IMR-90 (cell line): ENCODE measurements around the gene RORC. TPM values are rescaled to one million over a fixed set of nuclear protein-coding genes. Genes with fewer than 3 reads are reported as not detected.

Source experiments
- ATAC-seq: fragments of 200-7000 bp; cut with Tn5 transposase; 2 replicates; pipeline ENCODE4 v1.9.1; 2020; ENCODE audit warnings: low read depth, mild to moderate bottlenecking, moderate library complexity
- BruUV-seq: library from RNA; stranded (reverse); fragments of 400-500 nt; replicated peaks from 2 replicates; lab custom pipeline; 2021; lab: Mats Ljungman, UMichigan
- CTCF ChIA-PET: fragments of 300-600 bp; formaldehyde crosslinking; extraction: SDS; loops from one replicate; lab custom pipeline; 2021; ENCODE audit warnings: antibody characterized with exemption; lab: Yijun Ruan, JAX
- POLR2A ChIA-PET: fragments of 300-600 bp; sonication (Branson Sonifier 250); formaldehyde crosslinking; loops from one replicate; lab custom pipeline; 2022; ENCODE audit warnings: antibody characterized with exemption; ENCODE audit not compliant: unreplicated experiment; lab: Charles Lee
- DNase-seq: peaks from one replicate; pipeline ENCODE4 v3.0.0; 2013
- H2AFZ ChIP-seq: replicated peaks from 2 replicates; pipeline ENCODE3; 2013; ENCODE audit warnings: low read length, mild to moderate bottlenecking; ENCODE audit not compliant: poor library complexity
- H2AK5ac ChIP-seq: 2 replicates; pipeline ENCODE4 v1.6.1; 2013; ENCODE audit warnings: low read depth, low read length, inconsistent platforms
- H2AK9ac ChIP-seq: replicated peaks from 2 replicates; pipeline ENCODE3; 2013; ENCODE audit warnings: mild to moderate bottlenecking, low read depth, low read length, moderate library complexity; ENCODE audit not compliant: poor library complexity
- H2BK120ac ChIP-seq: 2 replicates; pipeline ENCODE4 v1.6.1; 2013; ENCODE audit warnings: low read depth, low read length, inconsistent platforms
- H2BK15ac ChIP-seq: 3 replicates; pipeline ENCODE4 v1.6.1; 2013; ENCODE audit warnings: low read depth, low read length, inconsistent platforms
- H2BK20ac ChIP-seq: 2 replicates; pipeline ENCODE4 v1.6.1; 2013; ENCODE audit warnings: low read depth, mild to moderate bottlenecking, inconsistent platforms, low read length, moderate library complexity
- H2BK5ac ChIP-seq: 2 replicates; pipeline ENCODE4 v1.6.1; 2013; ENCODE audit warnings: mild to moderate bottlenecking, low read depth, low read length, inconsistent platforms; ENCODE audit not compliant: poor library complexity, severe bottlenecking
- H3K14ac ChIP-seq: replicated peaks from 2 replicates; pipeline ENCODE4 v1.6.1; 2013; ENCODE audit warnings: low read depth, low read length, inconsistent platforms
- H3K18ac ChIP-seq: 2 replicates; pipeline ENCODE4 v1.6.1; 2013; ENCODE audit warnings: low read depth, low read length, control low read depth
- H3K23ac ChIP-seq: 2 replicates; pipeline ENCODE4 v1.6.1; 2013; ENCODE audit warnings: low read depth, low read length, inconsistent platforms
- H3K27ac ChIP-seq: 2 replicates; pipeline ENCODE4 v1.5.1; 2013; ENCODE audit warnings: mild to moderate bottlenecking, control low read depth, low read length; ENCODE audit not compliant: insufficient read depth
- H3K27me3 ChIP-seq: 2 replicates; pipeline ENCODE4 v1.6.1; 2013; ENCODE audit warnings: low read length; ENCODE audit not compliant: control insufficient read depth, insufficient read depth
- H3K36me3 ChIP-seq: 2 replicates; pipeline ENCODE4 v1.6.1; 2013; ENCODE audit warnings: low read length, mixed read lengths; ENCODE audit not compliant: control insufficient read depth, insufficient read depth
- H3K4ac ChIP-seq: 2 replicates; pipeline ENCODE4 v1.6.1; 2013; ENCODE audit warnings: low read depth, low read length, inconsistent platforms
- H3K4me1 ChIP-seq: 2 replicates; pipeline ENCODE4 v1.6.1; 2013; ENCODE audit warnings: low read length, mixed read lengths; ENCODE audit not compliant: control insufficient read depth, insufficient read depth
- H3K4me2 ChIP-seq: 2 replicates; pipeline ENCODE4 v1.6.1; 2013; ENCODE audit warnings: low read depth, mild to moderate bottlenecking, control low read depth, low read length, moderate library complexity
- H3K4me3 ChIP-seq: 2 replicates; pipeline ENCODE4 v1.5.1; 2013; ENCODE audit warnings: low read depth, mild to moderate bottlenecking, control low read depth, low read length, moderate library complexity; ENCODE audit not compliant: insufficient read depth
- H3K56ac ChIP-seq: 2 replicates; pipeline ENCODE4 v1.6.1; 2013; ENCODE audit warnings: low read length, inconsistent platforms; ENCODE audit not compliant: insufficient read depth; ENCODE audit errors: extremely low read depth
- H3K79me1 ChIP-seq, 2 experiments: 2 replicates each; pipeline ENCODE4 v1.6.1; 2013; ENCODE audit warnings: low read length in 2 of 2, inconsistent platforms in 1 of 2, low read depth in 1 of 2
- H3K9ac ChIP-seq: 2 replicates; pipeline ENCODE4 v1.6.1; 2013; ENCODE audit warnings: low read depth, low read length, control low read depth
- H3K9me1 ChIP-seq: 2 replicates; pipeline ENCODE4 v1.6.1; 2013; ENCODE audit warnings: low read length, inconsistent platforms; ENCODE audit not compliant: insufficient read depth
- H3K9me3 ChIP-seq: 2 replicates; pipeline ENCODE4 v1.6.1; 2013; ENCODE audit warnings: low read length; ENCODE audit not compliant: control insufficient read depth, insufficient read depth
- H4K20me1 ChIP-seq: 2 replicates; pipeline ENCODE4 v1.6.1; 2013; ENCODE audit warnings: low read length, inconsistent platforms; ENCODE audit not compliant: insufficient read depth
- H4K5ac ChIP-seq: 2 replicates; pipeline ENCODE4 v1.6.1; 2013; ENCODE audit warnings: mild to moderate bottlenecking, low read depth, low read length, control low read depth
- H4K8ac ChIP-seq, 2 experiments: 2 replicates each; pipeline ENCODE4 v1.6.1; 2013; ENCODE audit warnings: low read depth in 2 of 2, low read length in 2 of 2, control low read depth in 1 of 2, inconsistent platforms in 1 of 2
- H4K91ac ChIP-seq: 2 replicates; pipeline ENCODE4 v1.6.1; 2013; ENCODE audit warnings: low read depth, low read length, inconsistent platforms; ENCODE audit not compliant: insufficient read depth
- CEBPB ChIP-seq: IDR thresholded peaks from 2 replicates; pipeline ENCODE4 v1.6.1; 2012; ENCODE audit warnings: low read depth, low read length, improper control_type of control experiment
- ELK1 ChIP-seq: fragments of 150-350 bp; IDR thresholded peaks from 2 replicates; pipeline ENCODE4 v1.6.1; 2016; ENCODE audit warnings: low read depth, mild to moderate bottlenecking, low read length, moderate library complexity, borderline replicate concordance
- MAZ ChIP-seq: IDR thresholded peaks from 2 replicates; pipeline ENCODE4 v1.6.1; 2012; ENCODE audit warnings: low read depth, mild to moderate bottlenecking, low read length, improper control_type of control experiment, moderate library complexity, borderline replicate concordance
- RCOR1 ChIP-seq: IDR thresholded peaks from 2 replicates; pipeline ENCODE4 v1.6.1; 2012; ENCODE audit warnings: mild to moderate bottlenecking, low read length, improper control_type of control experiment; ENCODE audit not compliant: insufficient replicate concordance
- WGBS, 2 experiments: methylation state at CpG; one replicate each; pipeline versions ENCODE4 v1.1.5 to v1.1.7; 2013; ENCODE audit warnings: missing lambda C conversion rate in 2 of 2; ENCODE audit not compliant: insufficient read length in 1 of 2; ENCODE audit errors: extremely low coverage in 2 of 2; 5-methylcytosine and 5-hydroxymethylcytosine counted together
- dilution Hi-C: fragments of 300-500 bp; cut with HindIII; formaldehyde crosslinking; loops from one replicate; pipeline ENCODE4 v1.14.3; 2018; ENCODE audit warnings: low sequenced_read_pairs; ENCODE audit not compliant: unreplicated experiment
- in situ Hi-C: fragments of 300-500 bp; cut with MboI; formaldehyde crosslinking; loops from 3 replicates; pipeline ENCODE4 v1.14.3; 2019; ENCODE audit warnings: low sequenced_read_pairs, inconsistent platforms, mixed read lengths
- intact Hi-C: fragments of 100-400 bp; cut with micrococcal nuclease; formaldehyde crosslinking; loops from 2 replicates; pipeline ENCODE4 v1.10.0; 2022
- polyA plus RNA-seq, 3 experiments: library from polyadenylated mRNA; depleted of rRNA; stranded (reverse); fragments of >200 nt; gene quantifications; 2 replicates each; pipeline ENCODE4 v1.2.3, GENCODE V29; 2012; ENCODE audit warnings: low replicate concordance in 1 of 3
- total RNA-seq: library from RNA; depleted of rRNA; stranded (reverse); fragments of >200 nt; gene quantifications from 2 replicates; pipeline ENCODE4 v1.2.3, GENCODE V29; 2012

RORC gene
- total and polyA plus RNA-seq, 2 of the 4 experiments (the other 2 are of a cell fraction): not detected

GRCh38 chr1:151783796-151784195 lies 47.8 kb downstream of the RORC start:
- ChIA-PET POLR2A (no interaction called here), CTCF (no interaction called here)
- Histone ChIP-seq H4K5ac (no peak overlapping the region), H4K91ac (no peak overlapping the region), H4K8ac (no peak overlapping the region), H3K4me1 (no peaks in the 10 kb centered on the region), H3K14ac (no peak overlapping the region), H2BK5ac (no peak overlapping the region), H3K4me3 (no peak overlapping the region), H3K23ac (no peak overlapping the region), H2AFZ (no peak overlapping the region), H2BK15ac (no peak overlapping the region), H3K27ac (no peak overlapping the region), H3K9me3 (no peaks in the 10 kb centered on the region), H3K56ac (no peak overlapping the region), H2AK9ac (no peak overlapping the region), H3K36me3 (no peaks in the 10 kb centered on the region), H2BK120ac (no peak overlapping the region), H3K9ac (no peak overlapping the region), H3K18ac (no peak overlapping the region), H3K9me1 (no peaks in the 10 kb centered on the region), H2BK20ac (no peak overlapping the region), H3K4ac (no peak overlapping the region), H3K27me3 (peaks cover 21% of the 10 kb centered on the region), H3K79me1 (no peaks in the 10 kb centered on the region), H2AK5ac (no peak overlapping the region), H3K4me2 (no peak overlapping the region), H4K20me1 (no peaks in the 10 kb centered on the region)
- intact Hi-C loops: no loop called here
- DNase-seq: no peak
- ATAC-seq: no peak
- WGBS, 2 experiments: 47% methylated on average over 2 of the region's 2 CpGs; no CpG with 5 or more reads in 1 of the 2 experiments
- no TSS peak for BruUV-seq
- no peak for TF ChIP-seq CEBPB
- TF ChIP-seq MAZ: no peak
- TF ChIP-seq RCOR1: no peak
- no peak for TF ChIP-seq ELK1
- in situ Hi-C loops: no loop called here
- dilution Hi-C loops: loop anchor here (25.0 kb wide), 1 partner anchor 104 kb away; no protein-coding TSS in a partner anchor
